Left lobe of liver (tissue), 2 donors: ENCODE data around the gene TNFRSF4. TPM values are rescaled to one million over a fixed set of nuclear protein-coding genes. Genes with fewer than 3 reads are reported as not detected.
A peak's percentile ranks its signal among the peaks of the same experiment; 100 is the strongest.
"Not testable (repeated sequence)": the region's sequence is repeated elsewhere in the genome, so short reads cannot be mapped to it uniquely, and the experiment has no call there.

Experiments used
- ATAC-seq: fragments of 200-7000 bp; cut with Tn5 transposase; one replicate; pipeline ENCODE4 v1.9.1; 2020; ENCODE audit warnings: mild to moderate bottlenecking, moderate library complexity
- DNase-seq: peaks from one replicate; pipeline ENCODE4 v3.0.0-alpha.2; 2020; ENCODE audit warnings: low spot score
- total RNA-seq: library from RNA; stranded (reverse); gene quantifications from one replicate; pipeline ENCODE4 v1.2.1, GENCODE V29; 2021
- donor health status: DM: no; HTN: no; CAD: no; lungs with moderate emphysema.
- donor health status: DM: no; HTN: yes; CAD: no.

The TNFRSF4 gene
- total RNA-seq, 1 donor from 2014 or later: 0.38 TPM

GRCh38 chr1:1204998-1205768 is 8.8 kb downstream of the TNFRSF4 start:
- DNase-seq (no peak), ATAC-seq (no peak)

- ATAC-seq (no peak), DNase-seq (no peak)
Observed at GRCh38 chr1:1204425-1204920, 9.5 kb downstream of the TNFRSF4 start.

- DNase-seq: no peak
- ATAC-seq: no peak
Observed at GRCh38 chr1:1203561-1204424, 10.2 kb downstream of the TNFRSF4 start.

- ATAC-seq (no peak), DNase-seq (no peak)
Observed at GRCh38 chr1:1202831-1203560, 11.0 kb downstream of the TNFRSF4 start.

GRCh38 chr1:1200876-1201810 is 12.8 kb downstream of the TNFRSF4 start:
- DNase-seq (no peak), ATAC-seq (peak; percentile 15)

- no peak for ATAC-seq
- no peak for DNase-seq
Observed at GRCh38 chr1:1199961-1200875, 13.7 kb downstream of the TNFRSF4 start.

GRCh38 chr1:1199141-1199960 is 14.6 kb downstream of the TNFRSF4 start:
- DNase-seq (no peak), ATAC-seq (no peak)

GRCh38 chr1:1198423-1199140 is 15.4 kb downstream of the TNFRSF4 start:
- DNase-seq (no peak), ATAC-seq (no peak)

GRCh38 chr1:1197551-1198422 is 16.2 kb downstream of the TNFRSF4 start:
- no peak for DNase-seq
- no peak for ATAC-seq

- ATAC-seq: no peak
- DNase-seq: no peak
Observed at GRCh38 chr1:1197188-1197500, 16.8 kb downstream of the TNFRSF4 start.

- DNase-seq: no peak
- no peak for ATAC-seq
Observed at GRCh38 chr1:1196431-1197187, 17.3 kb downstream of the TNFRSF4 start.

- ATAC-seq, DNase-seq: not testable (repeated sequence)
Observed at GRCh38 chr1:1195726-1196125, 18.2 kb downstream of the TNFRSF4 start.

GRCh38 chr1:1194723-1195122 is 19.2 kb downstream of the TNFRSF4 start:
- DNase-seq (no peak), ATAC-seq (no peak)

- ATAC-seq (no peak), DNase-seq (no peak)
Observed at GRCh38 chr1:1191734-1192133, 22.2 kb downstream of the TNFRSF4 start.

GRCh38 chr1:1189111-1189510 is 24.8 kb downstream of the TNFRSF4 start:
- DNase-seq (no peak), ATAC-seq (no peak)

GRCh38 chr1:1187938-1188337 is 26.0 kb downstream of the TNFRSF4 start:
- no peak for ATAC-seq
- DNase-seq: no peak
